ENCODE data around the gene PRDX5.

DNA sequence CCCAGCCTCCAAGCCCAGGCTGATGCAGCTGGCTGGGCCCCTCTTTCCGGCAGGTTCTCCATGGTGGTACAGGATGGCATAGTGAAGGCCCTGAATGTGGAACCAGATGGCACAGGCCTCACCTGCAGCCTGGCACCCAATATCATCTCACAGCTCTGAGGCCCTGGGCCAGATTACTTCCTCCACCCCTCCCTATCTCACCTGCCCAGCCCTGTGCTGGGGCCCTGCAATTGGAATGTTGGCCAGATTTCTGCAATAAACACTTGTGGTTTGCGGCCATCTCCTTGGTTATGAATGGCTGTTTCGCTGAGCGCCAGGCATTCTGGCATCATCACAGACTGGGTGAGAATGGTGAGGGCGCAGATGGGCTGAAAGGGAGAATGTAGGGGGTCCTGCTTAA, 3.6 kb downstream of the PRDX5 start:
- TF ChIP-seq POLR2AphosphoS5 (IDR thresholded peaks at IDR 0.05; ENCODE audit: control insufficient read depth, insufficient read depth, low read depth, low read length) = no peak
- TF ChIP-seq, protein P1, sequence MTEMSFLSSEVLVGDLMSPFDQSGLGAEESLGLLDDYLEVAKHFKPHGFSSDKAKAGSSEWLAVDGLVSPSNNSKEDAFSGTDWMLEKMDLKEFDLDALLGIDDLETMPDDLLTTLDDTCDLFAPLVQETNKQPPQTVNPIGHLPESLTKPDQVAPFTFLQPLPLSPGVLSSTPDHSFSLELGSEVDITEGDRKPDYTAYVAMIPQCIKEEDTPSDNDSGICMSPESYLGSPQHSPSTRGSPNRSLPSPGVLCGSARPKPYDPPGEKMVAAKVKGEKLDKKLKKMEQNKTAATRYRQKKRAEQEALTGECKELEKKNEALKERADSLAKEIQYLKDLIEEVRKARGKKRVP (CRISPR knock-in tag; IDR thresholded peaks at IDR 0.05) = no peak
- TF ChIP-seq, protein P2, sequence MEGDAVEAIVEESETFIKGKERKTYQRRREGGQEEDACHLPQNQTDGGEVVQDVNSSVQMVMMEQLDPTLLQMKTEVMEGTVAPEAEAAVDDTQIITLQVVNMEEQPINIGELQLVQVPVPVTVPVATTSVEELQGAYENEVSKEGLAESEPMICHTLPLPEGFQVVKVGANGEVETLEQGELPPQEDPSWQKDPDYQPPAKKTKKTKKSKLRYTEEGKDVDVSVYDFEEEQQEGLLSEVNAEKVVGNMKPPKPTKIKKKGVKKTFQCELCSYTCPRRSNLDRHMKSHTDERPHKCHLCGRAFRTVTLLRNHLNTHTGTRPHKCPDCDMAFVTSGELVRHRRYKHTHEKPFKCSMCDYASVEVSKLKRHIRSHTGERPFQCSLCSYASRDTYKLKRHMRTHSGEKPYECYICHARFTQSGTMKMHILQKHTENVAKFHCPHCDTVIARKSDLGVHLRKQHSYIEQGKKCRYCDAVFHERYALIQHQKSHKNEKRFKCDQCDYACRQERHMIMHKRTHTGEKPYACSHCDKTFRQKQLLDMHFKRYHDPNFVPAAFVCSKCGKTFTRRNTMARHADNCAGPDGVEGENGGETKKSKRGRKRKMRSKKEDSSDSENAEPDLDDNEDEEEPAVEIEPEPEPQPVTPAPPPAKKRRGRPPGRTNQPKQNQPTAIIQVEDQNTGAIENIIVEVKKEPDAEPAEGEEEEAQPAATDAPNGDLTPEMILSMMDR (IDR thresholded peaks at IDR 0.05 in 2 of 3, conservative IDR thresholded peaks at IDR 0.05 in 1 of 3; ENCODE audit: insufficient read depth in 2 of 3, low read depth in 1 of 3, low read length in 3 of 3) = no peak
- TF ChIP-seq SP1 (CRISPR knock-in tag; IDR thresholded peaks at IDR 0.05) = no peak
- TF ChIP-seq ZNF778 (CRISPR knock-in tag; IDR thresholded peaks at IDR 0.05) = no peak
- no peak for TF ChIP-seq TOE1 (IDR thresholded peaks at IDR 0.05; ENCODE audit: borderline replicate concordance)
- TF ChIP-seq TOE1 (CRISPR knock-in tag; IDR thresholded peaks at IDR 0.05; ENCODE audit: borderline replicate concordance, low read depth) = no peak
- no peak for TF ChIP-seq ZNF224 (CRISPR knock-in tag; IDR thresholded peaks at IDR 0.05)
- no peak for TF ChIP-seq ZNF23 (CRISPR knock-in tag; IDR thresholded peaks at IDR 0.05)
- TF ChIP-seq CHD1 (IDR thresholded peaks at IDR 0.05; ENCODE audit: low read length) = no peak
